Chondrocyte (in vitro differentiated cells): ENCODE measurements around the gene CCR6. TPM values are rescaled to one million over a fixed set of nuclear protein-coding genes. Genes with fewer than 3 reads are reported as not detected.

ENCODE experiments used
- DNase-seq: peaks from one replicate; pipeline ENCODE4 v3.0.0; 2021; ENCODE audit warnings: mixed read lengths, low spot score
- H3K27ac Mint-ChIP-seq: one replicate; pipeline ENCODE4 v1.8.0; 2021; ENCODE audit warnings: mild to moderate bottlenecking, moderate library complexity, mixed read lengths; ENCODE audit not compliant: unreplicated experiment
- H3K27me3 Mint-ChIP-seq: 2 replicates; pipeline ENCODE4 v1.8.0; 2021; ENCODE audit warnings: low read depth, mixed read lengths
- H3K36me3 Mint-ChIP-seq: 2 replicates; pipeline ENCODE4 v1.8.0; 2021; ENCODE audit warnings: low read depth, mixed read lengths
- H3K4me1 Mint-ChIP-seq: 2 replicates; pipeline ENCODE4 v1.8.0; 2021; ENCODE audit warnings: low read depth, mild to moderate bottlenecking, mixed read lengths
- H3K4me3 Mint-ChIP-seq: one replicate; pipeline ENCODE4 v1.8.0; 2021; ENCODE audit warnings: mild to moderate bottlenecking, moderate library complexity, mixed read lengths; ENCODE audit not compliant: unreplicated experiment
- H3K9me3 Mint-ChIP-seq: 2 replicates; pipeline ENCODE4 v1.8.0; 2021; ENCODE audit warnings: low read depth, mixed read lengths
- CTCF ChIP-seq: fragments of 200-600 bp; sonication (generic); IDR thresholded peaks from 2 replicates; pipeline ENCODE4 v1.5.0; 2021; ENCODE audit warnings: antibody characterized with exemption, mild to moderate bottlenecking, moderate library complexity
- total RNA-seq: library from RNA; stranded (reverse); gene quantifications from 3 replicates; pipeline ENCODE4 v1.2.1, GENCODE V29; 2021

Gene CCR6
- total RNA-seq, 1 donor from 2014 or later, result not detected

GRCh38 chr6:167116109-167116837 lies 6.6 kb upstream of the CCR6 start:
- no peak overlapping the region for H3K27ac Mint-ChIP-seq

GRCh38 chr6:167116838-167117228 lies 6.1 kb upstream of the CCR6 start:
- no peak overlapping the region for H3K27ac Mint-ChIP-seq
- H3K27me3 Mint-ChIP-seq, result peaks cover 30% of the 10 kb centered on the region
- H3K4me3 Mint-ChIP-seq, result no peak overlapping the region
- no peak for TF ChIP-seq CTCF
- H3K4me1 Mint-ChIP-seq, result no peaks in the 10 kb centered on the region
- no peak for DNase-seq
- no peaks in the 10 kb centered on the region for H3K9me3 Mint-ChIP-seq
- no peaks in the 10 kb centered on the region for H3K36me3 Mint-ChIP-seq

More at GRCh38 chr6:167116109-167116837, 6.6 kb upstream of the CCR6 start:
- DNase-seq, result no peak
- Mint-ChIP-seq H3K9me3 (no peaks in the 10 kb centered on the region), H3K36me3 (no peaks in the 10 kb centered on the region), H3K27me3 (peaks cover 29% of the 10 kb centered on the region), H3K4me3 (no peak overlapping the region), H3K4me1 (no peaks in the 10 kb centered on the region)
- no peak for TF ChIP-seq CTCF

- Mint-ChIP-seq H3K4me1 (no peaks in the 10 kb centered on the region), H3K27me3 (peaks cover 29% of the 10 kb centered on the region), H3K27ac (no peak overlapping the region), H3K4me3 (no peak overlapping the region), H3K9me3 (no peaks in the 10 kb centered on the region), H3K36me3 (no peaks in the 10 kb centered on the region)
- DNase-seq, result no peak
- no peak for TF ChIP-seq CTCF
Measured at GRCh38 chr6:167118006-167118405, 4.9 kb upstream of the CCR6 start.

GRCh38 chr6:167118839-167119238 lies 4.1 kb upstream of the CCR6 start:
- Mint-ChIP-seq H3K9me3 (no peaks in the 10 kb centered on the region), H3K27ac (no peak overlapping the region), H3K36me3 (no peaks in the 10 kb centered on the region), H3K4me3 (no peak overlapping the region), H3K27me3 (peaks cover 33% of the 10 kb centered on the region), H3K4me1 (no peaks in the 10 kb centered on the region)
- TF ChIP-seq CTCF, result no peak
- DNase-seq, result no peak

- peaks cover 30% of the 10 kb centered on the region for H3K27me3 Mint-ChIP-seq
- TF ChIP-seq CTCF, result no peak
- DNase-seq, result no peak
- H3K9me3 Mint-ChIP-seq, result no peaks in the 10 kb centered on the region
- no peaks in the 10 kb centered on the region for H3K4me1 Mint-ChIP-seq
- no peak overlapping the region for H3K4me3 Mint-ChIP-seq
- H3K36me3 Mint-ChIP-seq, result no peaks in the 10 kb centered on the region
- H3K27ac Mint-ChIP-seq, result no peak overlapping the region
Measured at GRCh38 chr6:167119670-167120582, 3.0 kb upstream of the CCR6 start.
